ENCODE data around the gene PRKACB. TPM values are rescaled to one million over a fixed set of nuclear protein-coding genes. Genes with fewer than 3 reads are reported as not detected.

The PRKACB gene
- polyA plus RNA-seq, 3 donors = 5.0 to 14.3 (median 6.9) TPM

DNA sequence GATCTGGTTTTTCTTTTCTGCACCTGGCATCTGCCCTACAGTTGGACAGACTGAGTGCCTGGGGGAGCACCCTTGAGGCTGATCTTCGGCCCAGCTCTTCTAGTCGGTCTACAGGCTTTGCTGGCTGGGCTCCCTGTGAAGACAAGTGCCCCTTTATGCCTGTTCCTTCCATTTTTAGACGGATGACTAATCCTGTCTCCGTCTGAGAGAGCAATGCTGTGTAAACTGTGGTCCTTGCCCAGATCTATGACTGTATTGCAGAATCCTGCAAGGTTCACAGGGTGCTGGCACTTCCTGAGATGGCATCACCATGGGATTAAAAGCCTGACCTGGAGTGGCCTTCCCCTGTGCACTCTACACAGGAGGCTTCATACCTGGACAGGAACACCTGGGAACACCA, 109.8 kb downstream of the PRKACB start:
- no peak overlapping the region for H3K27ac ChIP-seq (ENCODE audit: low read depth, low read length)
- 43 to 72% (median 61%) methylated on average over 4 of the region's 4 CpGs for WGBS, 3 donors

DNA sequence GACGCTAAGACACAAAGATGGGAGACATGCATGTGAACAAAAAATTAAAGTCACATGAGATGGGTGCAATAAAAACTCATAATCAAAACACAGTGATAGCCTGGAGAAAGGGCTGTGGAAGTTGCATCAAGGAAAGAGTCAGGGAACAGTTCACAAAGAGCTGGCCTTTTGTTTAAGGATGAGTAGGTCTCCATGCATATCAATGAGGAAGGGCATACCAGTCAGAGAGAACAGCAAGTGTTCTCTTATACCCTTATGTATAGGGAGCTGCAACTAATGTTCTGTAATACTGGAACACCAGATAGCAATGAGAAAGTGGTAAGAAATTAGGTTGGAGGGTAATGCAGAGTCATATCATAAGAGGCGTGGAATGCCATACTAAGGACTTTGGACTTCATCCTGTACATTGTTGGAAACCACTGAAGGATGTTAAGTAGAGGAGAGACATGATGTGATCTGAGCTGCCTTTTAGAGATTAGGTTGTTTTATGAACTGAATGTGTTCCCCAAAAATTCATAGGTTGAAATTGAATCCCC, 110.7 kb downstream of the PRKACB start:
- no peak overlapping the region for H3K27ac ChIP-seq (ENCODE audit: low read depth, low read length)
- WGBS, 3 donors = 96 to 98% (median 98%) methylated on average over 2 of the region's 2 CpGs

DNA sequence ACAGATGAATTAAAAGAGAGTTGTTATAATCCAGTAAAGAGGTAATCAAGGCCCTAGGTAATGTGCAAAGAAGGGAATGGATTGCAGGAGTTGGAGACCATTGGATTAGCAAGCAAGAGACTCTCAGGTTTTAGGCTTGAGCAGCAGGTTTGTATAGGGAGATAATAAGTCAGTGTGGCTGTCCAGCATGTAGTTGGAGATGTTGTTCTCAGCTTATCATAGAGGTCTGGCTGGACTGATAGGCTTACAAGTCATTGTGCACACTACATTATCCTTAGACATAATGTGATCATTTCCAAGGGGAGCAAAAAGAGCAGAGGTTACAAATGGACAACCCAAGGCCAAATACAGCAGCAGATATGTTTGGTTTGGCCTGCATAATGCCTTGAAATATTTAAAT, 111.5 kb downstream of the PRKACB start:
- no peak overlapping the region for H3K27ac ChIP-seq (ENCODE audit: low read depth, low read length)

DNA sequence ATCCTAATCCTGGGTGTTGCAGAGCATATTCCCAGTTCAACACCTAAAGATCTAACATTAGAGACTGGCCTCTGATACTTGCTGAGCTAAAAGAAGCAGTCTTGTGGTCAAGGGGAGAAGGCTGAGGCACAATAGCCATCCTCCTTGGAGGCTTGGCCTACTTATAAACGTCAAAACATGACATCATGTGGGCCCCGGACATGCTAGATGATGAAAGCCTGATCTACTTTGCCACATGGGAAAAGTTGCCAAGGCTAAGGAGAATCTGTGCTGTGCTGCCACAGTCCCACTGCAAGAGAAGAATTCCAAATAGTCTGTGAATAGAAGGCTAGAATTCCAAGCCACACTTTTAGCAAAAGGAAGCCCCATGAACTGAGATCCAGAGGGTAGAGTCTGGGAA, 113.5 kb downstream of the PRKACB start:
- WGBS, 3 donors = 52 to 75% (median 63%) methylated on average over 2 of the region's 2 CpGs
- H3K27ac ChIP-seq (ENCODE audit: low read depth, low read length) = no peak overlapping the region

DNA sequence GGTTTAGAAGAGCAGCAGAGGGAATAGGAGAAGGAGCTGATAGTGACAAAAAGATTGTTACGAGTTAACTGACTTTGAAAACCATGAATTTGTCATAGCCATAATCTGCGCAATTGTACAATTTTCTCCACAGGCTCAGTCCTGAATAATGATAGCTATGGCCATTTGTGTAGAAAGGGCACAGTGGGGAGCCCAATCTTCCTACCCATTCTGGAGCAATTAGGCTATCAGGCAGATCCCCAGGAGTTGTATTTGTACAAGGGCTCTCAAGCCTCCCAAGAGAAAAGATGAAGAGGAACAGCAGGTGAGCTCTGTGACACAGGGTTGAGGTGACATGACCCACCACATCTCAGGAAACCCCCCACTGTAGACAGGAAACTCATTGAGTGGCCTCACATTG, 115.3 kb downstream of the PRKACB start:
- 90 to 96% (median 93%) methylated on average over 2 of the region's 2 CpGs for WGBS, 3 donors
- H3K27ac ChIP-seq (ENCODE audit: low read depth, low read length) = no peak overlapping the region

DNA sequence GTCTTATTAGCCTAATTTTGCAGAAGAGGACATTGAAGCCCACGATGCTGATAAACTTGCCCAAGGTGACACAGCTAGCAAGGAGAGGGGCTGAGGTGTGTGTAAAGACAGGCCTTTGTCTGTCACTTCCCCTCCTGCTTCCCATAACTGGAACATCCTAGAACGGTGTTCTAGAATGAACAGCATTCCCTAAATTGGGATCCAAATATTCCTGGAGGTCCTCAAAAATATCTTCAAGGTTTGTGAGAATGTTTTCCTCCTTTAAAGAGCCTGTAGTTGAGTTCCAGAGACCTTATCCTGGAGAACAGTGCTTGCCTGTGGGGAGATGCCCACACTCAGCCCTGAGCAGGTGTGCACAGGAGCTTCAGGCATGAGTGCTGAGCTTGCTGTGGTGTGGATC, 115.9 kb downstream of the PRKACB start:
- H3K27ac ChIP-seq (ENCODE audit: low read depth, low read length) = no peak overlapping the region
- WGBS, 3 donors = 90 to 100% (median 95%) methylated on average over 2 of the region's 2 CpGs

DNA sequence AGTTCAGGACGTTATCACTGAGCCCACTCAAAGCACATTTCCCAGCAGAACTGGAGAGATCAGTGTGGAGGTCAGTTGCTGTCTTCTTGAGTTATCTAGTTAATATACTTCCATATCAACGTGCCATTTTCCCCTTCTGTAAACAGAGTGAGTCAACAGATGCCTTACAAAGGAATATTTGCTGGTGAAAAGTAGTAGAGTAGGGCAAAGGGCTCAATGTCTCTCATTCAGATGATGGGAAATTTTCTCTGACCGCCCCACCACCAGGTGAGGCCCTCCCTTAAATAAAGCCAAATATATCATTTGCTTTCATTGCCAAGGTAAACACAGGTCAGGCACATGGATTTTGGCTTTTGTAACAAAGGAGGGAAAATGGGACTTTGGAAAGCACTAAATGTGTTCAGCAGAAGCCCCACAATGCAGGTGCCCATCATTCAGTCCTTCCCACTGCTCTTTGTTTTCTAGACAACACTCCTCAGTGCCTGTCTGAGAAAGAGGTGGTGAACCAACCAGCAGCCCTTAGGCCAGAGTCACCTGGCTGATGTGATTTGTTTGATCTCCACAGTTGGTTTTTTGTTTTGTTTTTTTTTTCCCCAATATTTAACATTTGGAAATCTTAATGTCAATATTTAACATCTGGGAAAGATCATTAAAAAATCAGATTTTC, 116.9 kb downstream of the PRKACB start:
- H3K27ac ChIP-seq (ENCODE audit: low read depth, low read length) = no peak overlapping the region
- WGBS, 3 donors = 16 to 60% (median 60%) methylated on average over 3 of the region's 3 CpGs

DNA sequence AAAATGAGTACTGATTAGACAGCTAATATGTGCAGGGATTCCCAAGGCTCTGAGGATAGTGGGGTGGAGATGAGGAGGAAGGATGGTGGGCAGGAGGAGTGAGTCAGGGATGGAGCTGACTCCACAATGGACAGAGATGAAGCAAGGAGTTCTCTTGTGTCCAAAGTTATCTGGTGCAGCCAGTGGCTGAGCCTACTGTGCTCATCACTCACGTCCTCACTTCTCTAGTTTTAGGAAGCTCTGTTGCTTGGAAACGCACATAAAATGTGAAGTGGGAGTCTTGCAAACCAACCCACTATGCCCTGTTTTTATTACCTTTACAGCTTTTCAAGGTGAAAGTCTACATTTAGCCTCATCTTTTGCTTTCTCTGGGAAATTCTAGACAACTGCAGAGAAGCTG, 120.9 kb downstream of the PRKACB start:
- WGBS, 3 donors = 82 to 88% (median 87%) methylated on average over 2 of the region's 2 CpGs
- H3K27ac ChIP-seq (ENCODE audit: low read depth, low read length) = no peak overlapping the region

DNA sequence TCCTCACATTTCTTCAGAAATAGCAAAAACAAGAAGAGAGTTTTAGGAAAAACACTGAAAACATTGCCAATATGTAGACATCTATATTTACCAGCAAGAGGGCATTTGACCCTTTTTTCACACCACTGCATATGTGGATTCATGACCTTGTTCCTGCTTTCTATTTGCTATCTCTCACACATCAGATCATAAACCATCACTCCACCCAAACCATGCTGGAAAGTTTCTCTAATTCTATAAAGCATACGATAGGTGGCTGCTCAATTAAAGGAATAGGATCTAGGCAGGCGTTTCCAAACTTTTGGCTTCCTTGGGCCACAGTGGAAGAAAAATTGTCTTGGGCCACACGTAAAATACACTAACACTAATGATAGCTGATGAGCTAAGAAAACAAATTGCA, 121.8 kb downstream of the PRKACB start:
- no peak overlapping the region for H3K27ac ChIP-seq (ENCODE audit: low read depth, low read length)
- WGBS, 3 donors = 89 to 92% (median 92%) methylated on average over 3 of the region's 3 CpGs

DNA sequence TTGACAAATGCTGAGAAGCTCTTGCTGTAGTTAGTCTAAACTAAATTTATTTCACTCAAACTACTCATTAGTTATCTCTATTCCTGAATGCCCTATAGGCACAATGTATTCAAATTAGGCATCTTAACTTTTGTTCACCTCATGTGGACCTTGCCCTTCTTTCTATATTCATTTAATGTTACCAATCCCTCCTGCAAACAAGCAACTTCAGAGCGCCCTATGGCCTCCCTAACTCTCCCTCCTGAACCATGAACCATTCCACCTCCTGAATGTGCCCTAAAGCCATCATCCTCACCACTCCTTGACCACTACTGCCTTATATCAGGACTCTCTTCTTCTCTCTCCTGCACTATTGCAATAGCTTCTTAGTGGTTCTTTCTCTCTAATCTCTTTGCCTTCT, 122.7 kb downstream of the PRKACB start:
- 0% methylated on average over 1 of the region's 1 CpG for WGBS, 3 donors
- no peak overlapping the region for H3K27ac ChIP-seq (ENCODE audit: low read depth, low read length)

DNA sequence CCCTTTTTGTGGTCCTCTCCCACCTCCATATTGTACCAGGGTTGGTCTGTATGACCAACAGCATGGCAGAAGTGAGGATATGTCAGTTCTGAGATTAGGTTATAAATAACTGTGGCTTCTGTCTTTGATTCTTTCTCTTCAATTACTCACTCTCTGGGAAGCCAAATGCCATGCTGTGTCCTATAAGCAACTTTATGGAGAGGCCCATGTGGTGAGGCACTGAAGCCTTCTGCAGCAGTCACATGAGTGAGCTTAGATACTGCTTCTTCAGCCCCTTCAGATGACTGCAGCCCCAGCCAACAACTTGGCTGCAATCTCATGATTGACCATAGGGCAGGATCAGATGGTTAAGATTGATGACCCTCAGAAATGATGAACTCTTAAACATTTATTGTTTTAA, 123.4 kb downstream of the PRKACB start:
- no peak overlapping the region for H3K27ac ChIP-seq (ENCODE audit: low read depth, low read length)

DNA sequence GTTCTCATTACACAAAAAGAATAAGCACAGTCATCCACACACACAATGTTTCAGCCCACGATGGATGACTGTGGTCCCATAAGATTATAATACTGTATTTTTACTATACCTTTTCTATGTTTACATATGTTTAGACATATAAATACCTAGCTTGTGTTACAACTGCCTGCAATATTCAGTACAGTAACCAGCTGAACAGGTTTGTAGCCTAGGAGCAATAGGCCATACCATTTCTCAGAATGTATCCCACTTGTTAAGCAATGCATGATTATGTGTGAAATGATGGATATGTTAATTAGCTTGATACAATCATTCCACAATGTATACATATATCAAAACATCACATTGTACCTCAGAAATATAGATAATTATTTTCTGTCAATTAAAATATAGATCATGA, 124.3 kb downstream of the PRKACB start:
- WGBS, 3 donors = 80 to 91% (median 91%) methylated on average over 1 of the region's 1 CpG
- no peak overlapping the region for H3K27ac ChIP-seq (ENCODE audit: low read depth, low read length)

DNA sequence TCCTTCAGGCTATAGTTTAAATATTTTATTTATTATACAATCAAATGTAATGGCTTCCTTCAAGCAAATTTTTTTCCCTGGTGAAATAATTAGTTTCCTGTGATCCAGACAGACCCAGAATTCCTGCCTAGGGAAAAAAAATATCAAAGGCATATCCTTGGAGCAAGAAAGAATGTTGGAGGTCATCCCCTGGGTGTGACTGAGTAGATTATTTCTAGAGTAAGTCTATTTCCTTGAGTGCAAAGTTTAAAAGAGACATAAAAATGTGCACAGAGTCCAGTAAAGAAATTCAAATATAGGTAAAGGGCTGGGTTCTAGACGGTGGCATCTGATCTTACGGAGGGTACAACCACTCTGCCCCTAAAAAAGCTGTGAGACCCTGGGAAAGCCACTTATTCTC, 125.2 kb downstream of the PRKACB start:
- 25 to 63% (median 26%) methylated on average over 2 of the region's 2 CpGs for WGBS, 3 donors
- no peak overlapping the region for H3K27ac ChIP-seq (ENCODE audit: low read depth, low read length)

DNA sequence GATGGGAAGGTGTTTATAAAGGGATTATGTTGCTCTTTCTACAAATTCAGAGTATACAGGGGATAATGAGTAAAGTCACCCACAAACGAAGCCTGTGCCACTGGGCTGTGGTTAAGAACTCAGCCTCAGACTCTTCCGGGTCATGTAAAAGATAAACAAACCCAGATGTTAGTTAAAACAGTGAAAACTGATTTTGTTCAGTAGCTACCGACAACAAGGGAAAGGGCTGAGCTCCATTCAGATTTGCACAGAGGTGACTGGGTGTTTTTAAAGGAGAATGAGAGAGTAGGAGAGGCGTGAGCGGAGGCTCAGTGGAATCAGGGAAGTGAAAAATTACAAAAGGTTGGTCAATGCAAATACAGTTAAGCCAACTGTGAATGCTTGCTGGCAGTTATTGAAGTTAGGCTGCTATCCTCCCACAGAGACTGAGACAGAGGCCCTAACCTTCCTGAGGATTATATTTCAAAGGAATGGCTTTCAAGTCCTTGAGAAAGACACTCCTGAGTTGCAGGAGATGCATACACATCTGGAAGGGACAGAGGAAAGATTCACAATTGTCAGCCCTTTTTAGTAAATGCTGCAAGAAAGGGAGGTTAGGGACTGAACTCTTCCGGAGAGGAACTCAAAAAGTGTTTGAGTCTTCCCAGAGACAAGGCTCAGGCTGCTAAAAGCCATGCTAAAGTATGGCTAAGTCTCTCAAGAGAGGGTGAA, 127.5 kb downstream of the PRKACB start:
- WGBS, 3 donors = 23 to 29% (median 27%) methylated on average over 6 of the region's 6 CpGs
- H3K27ac ChIP-seq (ENCODE audit: low read depth, low read length) = no peak overlapping the region

DNA sequence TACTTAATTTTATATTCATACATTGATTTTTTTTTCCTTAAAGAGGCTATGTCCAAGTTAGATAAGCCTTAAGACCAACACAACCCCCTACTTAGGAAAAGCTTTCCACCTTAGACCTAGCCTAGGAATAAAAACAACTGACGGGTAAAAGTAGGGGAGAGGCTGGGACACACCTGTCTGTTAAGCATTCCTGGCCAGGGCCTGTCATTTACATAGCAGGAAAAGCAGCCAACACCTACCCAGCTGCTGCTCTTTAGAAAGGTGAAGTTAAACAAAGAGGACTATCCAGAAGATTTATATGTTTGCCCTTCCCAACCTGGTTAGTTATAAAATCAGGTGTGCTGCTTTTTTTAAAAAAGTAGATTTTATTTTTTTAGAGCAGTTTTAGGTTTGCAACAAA, 128.3 kb downstream of the PRKACB start:
- H3K27ac ChIP-seq (ENCODE audit: low read depth, low read length) = no peak overlapping the region
- WGBS, 3 donors = 19 to 100% (median 86%) methylated on average over 1 of the region's 1 CpG

DNA sequence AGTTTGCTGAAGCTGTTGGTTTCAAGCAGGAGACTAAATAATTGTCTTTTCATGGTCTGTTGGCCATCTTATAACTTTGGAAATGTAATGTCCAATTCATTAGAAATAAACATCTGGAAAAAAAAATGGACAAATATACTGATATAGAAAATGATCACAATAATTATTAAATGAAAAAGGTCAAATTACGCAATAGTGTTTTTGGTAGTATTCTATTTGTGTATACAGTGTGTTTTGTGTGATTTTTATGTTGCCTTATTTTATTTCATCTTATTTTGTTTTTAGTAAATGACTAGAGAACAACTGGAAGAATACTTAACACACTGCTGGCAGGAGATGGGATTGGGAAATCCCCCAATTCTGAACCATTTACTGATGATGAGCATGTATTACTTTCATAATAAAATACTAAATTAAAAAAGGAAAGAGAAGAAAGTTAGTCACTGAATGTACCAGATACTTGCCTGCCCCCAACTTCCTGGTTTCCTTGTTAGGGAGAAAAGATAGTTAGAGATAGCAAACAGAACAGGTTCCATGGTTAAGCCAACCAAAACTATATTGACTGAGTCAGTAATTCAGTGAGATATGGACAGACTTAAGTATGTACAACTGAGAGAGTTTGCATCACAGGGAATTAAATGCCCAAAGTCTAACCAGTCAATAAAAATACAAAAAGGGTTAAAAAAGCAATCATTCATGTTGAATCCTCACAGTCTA, 133.4 kb downstream of the PRKACB start:
- WGBS, 3 donors = 92 to 96% (median 94%) methylated on average over 1 of the region's 1 CpG
- no peak overlapping the region for H3K27ac ChIP-seq (ENCODE audit: low read depth, low read length)

DNA sequence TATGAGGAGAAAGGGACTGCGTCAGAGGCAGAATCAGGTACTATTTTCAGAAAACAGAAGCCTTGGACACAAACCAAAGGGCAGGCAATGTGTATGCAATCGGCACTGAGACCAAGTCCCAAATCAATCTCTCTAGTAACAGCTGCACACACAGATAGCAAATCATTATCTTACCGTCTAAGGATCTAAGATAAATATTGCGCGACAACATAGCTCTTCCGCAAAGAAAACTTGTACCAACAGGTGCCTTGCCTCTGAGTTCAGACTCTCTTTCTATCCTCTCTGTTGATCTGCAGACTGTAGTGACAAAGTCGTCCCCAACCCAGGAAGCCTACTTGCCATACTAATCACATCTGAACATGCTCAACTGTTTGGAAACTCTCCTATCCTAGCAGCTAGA, 134.8 kb downstream of the PRKACB start:
- WGBS, 3 donors = 26 to 73% (median 72%) methylated on average over 6 to 7 of the region's 7 CpGs
- H3K27ac ChIP-seq (ENCODE audit: low read depth, low read length) = no peak overlapping the region

DNA sequence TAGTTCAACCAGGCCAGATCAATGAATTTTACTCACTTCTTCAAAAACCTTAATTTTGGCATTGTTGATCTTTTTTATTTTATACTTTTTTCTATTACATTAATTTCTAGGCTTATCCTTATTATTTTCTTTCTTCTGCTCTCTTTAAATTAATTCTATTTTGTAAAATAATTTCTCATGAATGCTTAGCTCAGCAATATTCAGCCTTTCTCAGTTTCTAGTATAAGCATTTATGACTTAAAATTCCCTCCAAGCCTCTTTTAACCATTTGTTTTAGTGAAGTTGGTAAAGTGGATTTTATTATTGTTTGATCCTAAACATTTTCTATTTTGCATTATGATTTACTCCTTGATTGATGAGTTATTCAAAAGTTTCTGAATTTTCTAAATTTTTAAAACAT, 136.8 kb downstream of the PRKACB start:
- H3K27ac ChIP-seq (ENCODE audit: low read depth, low read length) = no peak overlapping the region

DNA sequence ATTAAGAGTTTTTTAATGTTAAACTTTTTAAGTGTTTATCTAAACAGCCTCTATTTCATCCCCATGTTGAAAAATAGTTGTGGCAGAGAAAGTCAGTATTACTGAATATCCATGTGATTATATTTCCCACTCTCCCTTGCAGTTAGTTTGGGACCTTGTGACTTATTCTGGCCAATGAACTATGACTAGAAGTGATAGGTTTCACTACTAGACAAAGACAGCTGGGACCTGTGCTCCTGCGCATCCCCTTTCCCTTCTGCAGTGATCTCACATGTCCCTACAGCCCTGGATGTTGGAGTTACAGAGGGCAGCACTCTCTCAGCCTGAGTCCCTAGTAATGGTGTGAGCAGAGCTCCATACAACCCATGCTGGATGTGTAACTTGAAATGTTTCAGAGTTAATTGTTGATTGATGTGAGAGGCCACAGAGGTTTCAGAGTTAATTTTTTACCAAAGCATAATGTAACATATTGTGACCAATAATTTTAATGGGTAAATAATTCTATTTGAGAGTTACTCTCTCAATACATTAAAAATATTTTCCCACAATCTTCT, 138.8 kb downstream of the PRKACB start:
- no peak overlapping the region for H3K27ac ChIP-seq (ENCODE audit: low read depth, low read length)
- WGBS, 3 donors = 92 to 100% (median 98%) methylated on average over 1 of the region's 1 CpG
